HL-60 (cell line): ENCODE results near the gene LMOD1.

Experiments used
- DNase-seq, 2 experiments: peaks; one replicate each; pipeline ENCODE4 v3.0.0-alpha.2; 2010 to 2020; ENCODE audit warnings: low read depth in 1 of 2, low spot score in 1 of 2
- H3K27ac ChIP-seq: fragments of 250-450 bp; sonication (Bioruptor Pico); replicated peaks from 2 replicates; pipeline ENCODE4 v1.5.1; 2020; ENCODE audit warnings: mild to moderate bottlenecking, moderate library complexity
- H3K27me3 ChIP-seq: fragments of 250-450 bp; sonication (Bioruptor Pico); 2 replicates; pipeline ENCODE4 v1.5.1; 2021; ENCODE audit warnings: mild to moderate bottlenecking, moderate library complexity; ENCODE audit not compliant: insufficient read depth, poor library complexity, severe bottlenecking
- H3K4me3 ChIP-seq: replicated peaks from 2 replicates; pipeline ENCODE4 v1.5.1; 2011; ENCODE audit warnings: mild to moderate bottlenecking, control low read depth, low read length; ENCODE audit not compliant: insufficient read depth
- CTCF ChIP-seq: IDR thresholded peaks from one replicate; pipeline ENCODE4 v1.5.1; 2011; ENCODE audit warnings: low read length, control low read depth, inconsistent platforms; ENCODE audit not compliant: insufficient read depth
- GABPA ChIP-seq: IDR thresholded peaks from 2 replicates; pipeline ENCODE4 v1.6.1; 2012; ENCODE audit warnings: low read depth
- POLR2AphosphoS5 ChIP-seq: IDR thresholded peaks from 2 replicates; pipeline ENCODE4 v1.6.1; 2012; ENCODE audit warnings: low read depth
- REST ChIP-seq: IDR thresholded peaks from 2 replicates; pipeline ENCODE4 v1.6.1; 2012; ENCODE audit warnings: low read depth; ENCODE audit not compliant: insufficient replicate concordance
- SPI1 ChIP-seq: IDR thresholded peaks from 2 replicates; pipeline ENCODE4 v1.6.1; 2012; ENCODE audit warnings: low read depth, mild to moderate bottlenecking, borderline replicate concordance

LMOD1 gene

GRCh38 chr1:201884425-201884824 is 61.9 kb downstream of the LMOD1 start:
- Histone ChIP-seq H3K4me3 (no peak overlapping the region), H3K27ac (peak overlapping the region; percentile 24; the same call in 1 of the 2 replicates), H3K27me3 (peaks cover 19% of the 10 kb centered on the region)
- DNase-seq: no peak
- TF ChIP-seq POLR2AphosphoS5 (no peak; the same call in 1 of the 2 replicates), CTCF (no peak)

GRCh38 chr1:201883786-201884185 is 62.6 kb downstream of the LMOD1 start:
- Histone ChIP-seq H3K4me3 (no peak overlapping the region), H3K27ac (peak overlapping the region; percentile 24), H3K27me3 (peaks cover 13% of the 10 kb centered on the region)
- DNase-seq: peak; percentile 16 to 77
- TF ChIP-seq GABPA (no peak), POLR2AphosphoS5 (peak; percentile 28; the same call in 1 of the 2 replicates), SPI1 (peak; percentile 94)

GRCh38 chr1:201883266-201883665 is 63.1 kb downstream of the LMOD1 start:
- peak overlapping the region; percentile 24 for H3K27ac ChIP-seq
- no peak overlapping the region for H3K4me3 ChIP-seq
- no peak for DNase-seq

GRCh38 chr1:201882665-201883132 is 63.6 kb downstream of the LMOD1 start:
- peak; percentile 66 to 93 for DNase-seq
- Histone ChIP-seq H3K27ac (peak overlapping the region; percentile 19), H3K27me3 (peaks cover 8% of the 10 kb centered on the region), H3K4me3 (no peak overlapping the region)
- TF ChIP-seq POLR2AphosphoS5: peak; percentile 48; the same call in 1 of the 2 replicates
- peak; percentile 28 for TF ChIP-seq CTCF
- peak; percentile 5; the same call in 1 of the 2 replicates for TF ChIP-seq SPI1
- no peak for TF ChIP-seq GABPA
- TF ChIP-seq REST: no peak

More at GRCh38 chr1:201883266-201883665, 63.1 kb downstream of the LMOD1 start:
- H3K27me3 ChIP-seq: peaks cover 13% of the 10 kb centered on the region
- TF ChIP-seq REST (no peak), POLR2AphosphoS5 (no peak), CTCF (no peak), SPI1 (no peak), GABPA (no peak)
